Lung (tissue), 12 donors: ENCODE data around the gene TTF2. TPM values are rescaled to one million over a fixed set of nuclear protein-coding genes. Genes with fewer than 3 reads are reported as not detected.

Experiments used
- ATAC-seq: fragments of 200-7000 bp; cut with Tn5 transposase; one replicate; pipeline ENCODE4 v1.9.1; 2020; ENCODE audit warnings: moderate number of reproducible peaks; ENCODE audit not compliant: insufficient read depth, low FRiP score
- DNase-seq, 3 donors: peaks; one replicate each; pipeline ENCODE4 v3.0.0-alpha.2; 2013 to 2017
- H3K27ac ChIP-seq, 2 donors: one replicate each; pipeline ENCODE4 v1.5.1; 2013; ENCODE audit warnings: mild to moderate bottlenecking in 2 of 2, moderate library complexity in 2 of 2, control low read depth in 1 of 2, inconsistent platforms in 1 of 2, low read depth in 1 of 2, low read length in 1 of 2
- H3K27me3 ChIP-seq, 3 donors: one replicate each; pipeline ENCODE4 v1.5.1; 2013; ENCODE audit warnings: low read length in 2 of 3; ENCODE audit not compliant: control insufficient read depth in 3 of 3, insufficient read depth in 3 of 3
- H3K36me3 ChIP-seq, 4 donors: one replicate each; pipeline ENCODE4 v1.5.1; 2013; ENCODE audit warnings: low read length in 4 of 4, mild to moderate bottlenecking in 1 of 4, moderate library complexity in 1 of 4; ENCODE audit not compliant: control insufficient read depth in 4 of 4, insufficient read depth in 4 of 4
- H3K4me1 ChIP-seq, 5 donors: one replicate each; pipeline ENCODE4 v1.5.1; 2013; ENCODE audit warnings: low read length in 5 of 5, mild to moderate bottlenecking in 2 of 5, moderate library complexity in 1 of 5; ENCODE audit not compliant: control insufficient read depth in 5 of 5, insufficient read depth in 5 of 5
- H3K4me3 ChIP-seq: one replicate; pipeline ENCODE4 v1.5.1; 2013; ENCODE audit warnings: mild to moderate bottlenecking, control low read depth, moderate library complexity
- H3K9ac ChIP-seq, 2 donors: one replicate each; pipeline ENCODE4 v1.5.1; 2013; ENCODE audit warnings: low read length in 2 of 2, control low read depth in 1 of 2; ENCODE audit not compliant: insufficient read depth in 1 of 2
- H3K9me3 ChIP-seq, 4 donors: one replicate each; pipeline ENCODE4 v1.5.1; 2013; ENCODE audit warnings: low read length in 3 of 4, mild to moderate bottlenecking in 1 of 4, moderate library complexity in 1 of 4; ENCODE audit not compliant: control insufficient read depth in 4 of 4, insufficient read depth in 3 of 4
- WGBS, 2 donors: extraction: QIAGEN DNeasy Blood & Tissue Kit; methylation state at CpG; one replicate each; pipeline ENCODE4 v1.1.7; 2013; 5-methylcytosine and 5-hydroxymethylcytosine counted together
- polyA plus RNA-seq, 2 donors: library from polyadenylated mRNA; stranded (reverse); fragments of 200-250 nt; gene quantifications; one replicate each; pipeline ENCODE4 v1.2.1, GENCODE V29; 2013
- total RNA-seq, 2 donors: library from RNA; depleted of rRNA in 1 of 2; stranded (reverse); fragments of >200 nt in 1 of 2; gene quantifications; one replicate each; pipeline ENCODE4 v1.2.1, GENCODE V29; 2014 to 2021
- TF ChIP-seq, protein P1 (sequence below): IDR thresholded peaks from 2 replicates; pipeline ENCODE4 v1.5.1; 2012; ENCODE audit warnings: mild to moderate bottlenecking; ENCODE audit errors: control extremely low read depth, extremely low read depth
- donor health status: control.
- donor health status: control.
- donor health status: Bipolar disorder and iron deficiency.
- donor health status: healthy.
- donor health status: DM: yes; HTN: yes; CAD: no.

TTF2 gene
- total and polyA plus RNA-seq, 4 donors: 3.9 to 21.0 (median 11.6) TPM

- 96 to 97% methylated on average over 3 of the region's 3 CpGs for WGBS, 2 donors
- no peak for ATAC-seq
- peaks cover 5 to 10% (median 8%) of the 10 kb centered on the region in 4 donors for H3K36me3 ChIP-seq
Measured at GRCh38 chr1:117096951-117097408, 36.9 kb downstream of the TTF2 start.

DNA sequence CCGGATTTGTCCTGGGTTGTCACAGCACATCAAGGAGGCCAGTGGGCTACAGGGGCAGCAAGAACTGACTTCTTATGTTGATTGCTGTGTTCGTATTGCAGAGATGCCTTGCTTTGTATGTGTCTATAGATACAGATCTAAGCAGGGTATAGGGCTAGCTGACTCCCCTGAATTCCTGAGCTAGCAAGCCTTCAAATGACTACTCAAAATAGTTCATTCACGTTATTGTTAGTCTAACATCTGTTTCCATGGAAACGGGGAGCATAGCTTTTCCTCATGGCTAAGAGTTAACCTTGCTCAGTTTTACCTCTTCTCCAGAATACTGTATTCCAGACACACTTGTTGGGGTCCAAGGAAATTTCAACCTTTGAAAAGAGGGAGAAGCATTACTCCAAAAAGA, 37.3 kb downstream of the TTF2 start:
- ATAC-seq (no peak), DNase-seq (no peak)
- H3K9ac ChIP-seq: no peak overlapping the region
- H3K4me3 ChIP-seq: no peak overlapping the region
- H3K27me3 ChIP-seq: no peaks in the 10 kb centered on the region
- no peak overlapping the region for H3K27ac ChIP-seq
- TF ChIP-seq, protein P1, sequence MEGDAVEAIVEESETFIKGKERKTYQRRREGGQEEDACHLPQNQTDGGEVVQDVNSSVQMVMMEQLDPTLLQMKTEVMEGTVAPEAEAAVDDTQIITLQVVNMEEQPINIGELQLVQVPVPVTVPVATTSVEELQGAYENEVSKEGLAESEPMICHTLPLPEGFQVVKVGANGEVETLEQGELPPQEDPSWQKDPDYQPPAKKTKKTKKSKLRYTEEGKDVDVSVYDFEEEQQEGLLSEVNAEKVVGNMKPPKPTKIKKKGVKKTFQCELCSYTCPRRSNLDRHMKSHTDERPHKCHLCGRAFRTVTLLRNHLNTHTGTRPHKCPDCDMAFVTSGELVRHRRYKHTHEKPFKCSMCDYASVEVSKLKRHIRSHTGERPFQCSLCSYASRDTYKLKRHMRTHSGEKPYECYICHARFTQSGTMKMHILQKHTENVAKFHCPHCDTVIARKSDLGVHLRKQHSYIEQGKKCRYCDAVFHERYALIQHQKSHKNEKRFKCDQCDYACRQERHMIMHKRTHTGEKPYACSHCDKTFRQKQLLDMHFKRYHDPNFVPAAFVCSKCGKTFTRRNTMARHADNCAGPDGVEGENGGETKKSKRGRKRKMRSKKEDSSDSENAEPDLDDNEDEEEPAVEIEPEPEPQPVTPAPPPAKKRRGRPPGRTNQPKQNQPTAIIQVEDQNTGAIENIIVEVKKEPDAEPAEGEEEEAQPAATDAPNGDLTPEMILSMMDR: no peak
- peaks cover 6 to 12% (median 9%) of the 10 kb centered on the region in 4 donors for H3K36me3 ChIP-seq
- no peaks in the 10 kb centered on the region for H3K9me3 ChIP-seq
- 83 to 88% methylated on average over 4 of the region's 4 CpGs for WGBS, 2 donors
- H3K4me1 ChIP-seq: peaks cover 0 to 11% (median 2%) of the 10 kb centered on the region in 5 donors

More at GRCh38 chr1:117096951-117097408, 36.9 kb downstream of the TTF2 start:
- no peak overlapping the region for H3K4me3 ChIP-seq
- TF ChIP-seq, protein P1: no peak
- no peak overlapping the region for H3K27ac ChIP-seq
- H3K9ac ChIP-seq: no peak overlapping the region
- no peaks in the 10 kb centered on the region for H3K9me3 ChIP-seq
- H3K27me3 ChIP-seq: no peaks in the 10 kb centered on the region
- DNase-seq: no peak
- peaks cover 0 to 12% (median 2%) of the 10 kb centered on the region in 5 donors for H3K4me1 ChIP-seq

- no peak overlapping the region for H3K9ac ChIP-seq
- H3K4me3 ChIP-seq: no peak overlapping the region
- WGBS, 2 donors: 93% methylated on average over 4 of the region's 4 CpGs
- peaks cover 6 to 12% (median 9%) of the 10 kb centered on the region in 4 donors for H3K36me3 ChIP-seq
- no peak for DNase-seq
- no peak overlapping the region for H3K27ac ChIP-seq
- TF ChIP-seq, protein P1: no peak
- no peaks in the 10 kb centered on the region for H3K9me3 ChIP-seq
- no peak for ATAC-seq
- no peaks in the 10 kb centered on the region for H3K27me3 ChIP-seq
- H3K4me1 ChIP-seq: peaks cover 0 to 10% (median 0%) of the 10 kb centered on the region in 5 donors
Measured at GRCh38 chr1:117098287-117098890, 38.3 kb downstream of the TTF2 start.
